Renal cortex interstitium (tissue), 11 donors: Measurements from ENCODE around the gene SUMF2. TPM values are rescaled to one million over a fixed set of nuclear protein-coding genes. Genes with fewer than 3 reads are reported as not detected.
A peak's percentile ranks its signal among the peaks of the same experiment; 100 is the strongest.
"Not testable (repeated sequence)": the region's sequence is repeated elsewhere in the genome, so short reads cannot be mapped to it uniquely, and the experiment has no call there.

ENCODE experiments used
- DNase-seq, 11 donors: peaks; one replicate each; pipeline ENCODE4 v3.0.0-alpha.2; 2013; ENCODE audit warnings: low read depth in 9 of 11, low spot score in 4 of 11; ENCODE audit errors: extremely low read depth in 1 of 11
- polyA plus RNA-seq, 3 donors: library from polyadenylated mRNA; unstranded; fragments of 120-200 nt; gene quantifications; one replicate each; pipeline ENCODE4 v1.2.1, GENCODE V29; 2013; ENCODE audit not compliant: insufficient read length in 3 of 3

The SUMF2 gene
- polyA plus RNA-seq, 3 donors = 130 to 169 (median 135) TPM

DNA sequence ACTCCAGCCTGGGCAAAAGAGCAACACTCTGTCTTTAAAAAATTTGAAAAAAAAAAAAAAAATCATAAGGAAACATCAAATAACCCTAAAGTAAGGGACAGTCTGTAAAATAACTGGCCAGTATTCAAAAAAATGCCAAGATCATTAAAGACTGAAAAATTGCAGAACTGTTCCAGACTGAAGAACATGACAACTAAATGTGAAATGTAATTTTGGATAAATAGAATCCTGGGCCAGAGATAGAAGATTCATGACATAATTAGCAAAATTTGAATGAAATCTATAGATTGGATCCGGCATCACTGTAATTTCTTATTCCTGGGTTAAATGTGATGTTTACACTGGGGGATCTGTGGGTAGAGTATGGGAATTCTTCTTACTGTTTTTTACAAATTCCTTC lies 15.8 kb upstream of the SUMF2 start:
- DNase-seq = no peak

GRCh38 chr7:56048763-56049162 lies 15.3 kb upstream of the SUMF2 start:
- DNase-seq = not testable (repeated sequence)

- no peak for DNase-seq
Observed at GRCh38 chr7:56051053-56051338, 13.1 kb upstream of the SUMF2 start.

DNA sequence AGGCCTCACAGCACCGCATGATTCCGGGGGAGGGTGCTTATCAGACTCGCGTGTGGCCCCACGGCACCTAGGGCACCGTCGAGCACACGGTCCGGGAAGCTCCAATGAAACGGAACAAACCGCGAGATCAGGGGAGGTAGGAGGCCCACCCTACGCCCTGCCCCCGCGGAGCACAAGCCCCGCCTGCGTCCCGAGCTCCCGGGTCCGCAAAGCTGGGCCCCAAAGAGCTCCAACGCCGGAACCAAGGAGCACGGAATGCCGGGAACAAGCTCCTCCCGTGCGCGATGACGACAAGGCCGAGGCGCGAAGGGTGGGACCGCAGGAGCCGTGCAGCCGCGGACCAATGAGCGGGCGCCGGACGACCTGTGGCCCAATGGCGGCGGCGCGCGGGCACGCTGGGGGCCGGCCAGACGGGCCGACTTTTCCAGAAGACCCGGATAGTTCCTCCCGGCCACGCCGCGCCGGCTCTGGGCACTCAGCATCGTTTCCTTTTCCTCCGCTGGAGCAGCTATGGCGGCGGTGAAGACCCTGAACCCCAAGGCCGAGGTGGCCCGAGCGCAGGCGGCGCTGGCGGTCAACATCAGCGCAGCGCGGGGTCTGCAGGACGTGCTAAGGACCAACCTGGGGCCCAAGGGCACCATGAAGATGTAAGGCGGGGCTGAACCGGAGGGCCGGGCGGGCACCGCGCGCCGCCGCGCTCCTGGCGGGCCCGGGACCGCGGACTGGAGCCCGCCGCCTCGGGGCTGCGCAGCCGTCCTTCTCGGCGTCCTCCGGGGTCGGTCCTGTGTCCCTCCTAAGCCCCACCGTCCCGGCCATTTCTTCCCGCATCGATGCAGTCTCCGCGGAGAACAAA lies 12.5 kb upstream of the SUMF2 start, which contains the start of the genes CCT6A and PSPH:
Gene CCT6A (plus strand): TSS at position 427 of the 853 bp plus-strand sequence. CDS start 84 bp downstream, at position 511.
Gene PSPH (minus strand): TSS at position 106 of the 853 bp plus-strand sequence. CDS start 30,232 bp downstream, outside the sequence.
- peak; percentile 89 to 98 (median 98) for DNase-seq

- no peak for DNase-seq
Observed at GRCh38 chr7:56053379-56053778, 10.7 kb upstream of the SUMF2 start.

- no peak for DNase-seq
Observed at GRCh38 chr7:56053993-56054392, 10.1 kb upstream of the SUMF2 start.

DNA sequence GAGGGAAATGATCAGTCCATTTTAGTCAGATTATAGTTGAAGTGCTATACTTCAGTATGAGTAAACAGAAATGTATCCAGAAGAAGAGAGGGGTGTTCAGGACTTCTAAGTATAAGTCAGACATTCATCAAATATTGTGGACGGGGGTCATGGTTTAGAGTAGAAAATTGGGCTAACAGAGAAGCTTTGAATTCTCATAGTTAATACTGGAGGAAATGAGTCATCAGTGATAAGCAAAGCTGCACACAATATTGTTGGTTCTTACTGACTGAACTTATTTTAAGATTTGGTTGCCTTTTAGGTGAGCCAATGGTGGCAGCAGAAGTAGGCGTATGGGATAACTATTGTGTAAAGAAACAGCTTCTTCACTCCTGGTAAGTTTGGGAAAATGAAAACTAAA lies 1.7 kb upstream of the SUMF2 start:
- no peak for DNase-seq

DNA sequence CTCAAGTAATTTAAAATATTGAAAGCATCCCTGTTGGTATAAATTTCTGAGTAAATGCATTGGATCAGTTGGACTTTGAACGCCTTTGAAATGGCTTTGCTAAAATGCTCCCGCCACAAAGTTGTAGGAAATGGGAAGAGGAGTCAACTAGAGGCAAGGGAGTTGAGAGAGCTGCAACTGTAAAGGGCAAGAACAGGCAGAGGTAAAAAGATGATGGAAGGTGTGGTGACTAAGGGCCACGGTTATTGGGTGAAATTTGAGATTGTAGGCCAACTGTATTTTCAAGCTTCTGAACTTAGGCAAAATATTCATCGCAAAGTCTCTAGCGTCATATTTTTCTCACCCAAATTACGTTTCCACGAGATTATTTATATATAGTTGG lies 595 bp upstream of the SUMF2 start:
- no peak for DNase-seq

- DNase-seq = not testable (repeated sequence)
Observed at GRCh38 chr7:56066376-56066775, 2.3 kb downstream of the SUMF2 start.

GRCh38 chr7:56074371-56074791 lies 10.3 kb downstream of the SUMF2 start:
- peak in 9 of 11 donors; percentile 61 to 83 (median 73) for DNase-seq

DNA sequence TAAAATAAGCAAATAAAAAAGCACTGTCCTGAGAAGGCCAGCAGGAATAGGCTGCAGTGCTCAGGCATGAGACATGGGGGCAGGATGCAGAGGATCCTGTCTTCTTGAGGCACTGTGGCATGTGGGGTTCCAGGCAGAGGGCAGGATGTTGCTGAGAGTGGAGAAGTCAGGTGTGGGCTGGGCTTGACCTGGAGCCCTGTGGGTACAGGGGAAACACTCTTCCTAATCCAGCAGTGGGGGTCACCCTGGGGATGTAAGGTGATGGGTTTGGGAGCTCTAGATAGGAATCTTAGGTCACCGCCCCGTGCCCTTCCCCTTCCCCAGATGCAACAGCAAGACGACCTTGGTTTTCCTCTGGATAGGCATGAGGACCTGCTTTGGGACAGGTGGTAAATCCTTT lies 13.6 kb downstream of the SUMF2 start:
- DNase-seq = no peak

GRCh38 chr7:56078196-56078595 lies 14.1 kb downstream of the SUMF2 start:
- DNase-seq = no peak

GRCh38 chr7:56079450-56080185 lies 15.5 kb downstream of the SUMF2 start:
- DNase-seq = no peak

GRCh38 chr7:56080726-56081435 lies 16.8 kb downstream of the SUMF2 start:
- not testable (repeated sequence) for DNase-seq

- DNase-seq = no peak
Observed at GRCh38 chr7:56081626-56082340, 17.7 kb downstream of the SUMF2 start.

- DNase-seq = no peak
Observed at GRCh38 chr7:56083150-56083785, 19.2 kb downstream of the SUMF2 start.

DNA sequence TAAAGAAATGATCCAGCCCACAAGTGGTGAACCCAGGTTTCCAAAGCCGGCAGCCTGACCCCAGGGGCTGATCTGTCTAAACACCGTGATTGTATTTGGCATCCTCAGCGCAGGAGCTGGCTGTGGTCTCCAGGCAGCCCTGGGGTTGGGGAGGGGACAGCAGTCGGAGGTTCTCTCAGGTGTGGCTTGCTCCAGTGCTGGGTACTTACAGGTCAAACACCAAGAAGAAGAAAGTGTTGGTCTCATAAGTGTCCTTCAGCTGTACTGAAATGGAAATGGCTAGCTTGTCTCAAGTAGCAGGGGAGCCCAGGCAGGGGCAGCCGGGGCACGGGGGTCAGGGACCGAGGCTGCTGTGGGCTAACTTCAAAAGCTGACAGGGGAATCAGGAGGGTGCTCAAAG lies 22.7 kb downstream of the SUMF2 start:
- no peak for DNase-seq

DNA sequence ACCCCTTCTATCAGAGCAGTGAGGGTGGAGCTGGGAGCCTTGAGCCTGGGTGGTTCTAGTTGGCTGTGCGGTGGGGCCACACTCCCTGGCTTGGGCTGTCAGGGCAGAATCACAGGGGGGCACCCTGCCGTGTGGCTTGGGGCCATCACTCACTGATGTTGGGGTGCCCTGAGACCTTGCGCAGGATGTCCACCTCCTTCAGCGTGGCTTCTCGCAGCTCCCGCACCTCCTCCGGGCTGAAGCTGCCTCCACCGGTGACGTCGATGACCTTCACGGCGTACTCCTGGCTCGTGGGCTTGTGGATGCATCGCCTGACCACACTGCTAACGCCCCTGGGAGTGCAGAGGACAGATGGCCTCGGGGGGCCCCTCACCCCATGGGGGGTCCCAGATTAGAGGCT lies 23.4 kb downstream of the SUMF2 start:
- no peak for DNase-seq

DNA sequence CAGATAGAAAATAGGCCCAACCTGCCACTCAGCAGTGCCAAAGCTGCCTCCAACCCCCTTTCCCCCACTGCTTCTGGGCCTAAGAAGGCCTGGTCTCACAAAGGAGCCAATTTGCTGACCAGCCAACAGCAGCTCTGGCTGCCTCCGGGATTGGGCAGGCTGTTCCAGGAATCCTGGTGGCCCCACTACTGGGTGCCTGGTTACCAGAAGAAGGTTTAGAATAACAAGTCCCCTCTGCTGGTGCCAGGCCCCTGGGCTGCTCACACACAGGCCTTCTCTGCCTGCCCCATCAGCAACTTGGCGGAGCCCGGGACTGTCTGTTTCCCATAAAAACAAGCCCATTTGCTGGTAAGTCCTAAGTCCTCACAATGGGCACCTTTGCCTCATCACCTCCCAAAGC lies 27.5 kb downstream of the SUMF2 start:
- no peak for DNase-seq
